OCI-LY3 (cell line): ENCODE measurements around the gene CNP.

Experiments
- H2AFZ ChIP-seq: fragments of 200-600, 300-600 bp; shearing (Covaris generic); 2 replicates; pipeline ENCODE4 v1.6.0; 2014; ENCODE audit warnings: antibody characterized with exemption, low read depth, low read length
- H3K27ac ChIP-seq: fragments of 200-600, 300-600 bp; sonication (generic); 2 replicates; pipeline ENCODE4 v1.5.1; 2014; ENCODE audit warnings: mild to moderate bottlenecking, low read length, moderate library complexity, mixed read lengths
- H3K27me3 ChIP-seq: fragments of 200-600, 300-600 bp; sonication (generic); 2 replicates; pipeline ENCODE4 v1.6.1; 2014; ENCODE audit warnings: low read depth, low read length, mixed read lengths
- H3K36me3 ChIP-seq: fragments of 200-600, 300-600 bp; sonication (generic); replicated peaks from 2 replicates; pipeline ENCODE3; 2014; ENCODE audit warnings: low read depth, low read length, mixed read lengths
- H3K4me1 ChIP-seq: fragments of 300-600, 200-600 bp; sonication (generic); 2 replicates; pipeline ENCODE4 v1.6.1; 2014; ENCODE audit warnings: low read length, mixed read lengths
- H3K4me2 ChIP-seq: fragments of 200-600, 300-600 bp; sonication (generic); 2 replicates; pipeline ENCODE4 v1.6.1; 2014; ENCODE audit warnings: low read length, mixed read lengths
- H3K4me3 ChIP-seq: fragments of 300-600, 200-600 bp; sonication (generic); 2 replicates; pipeline ENCODE4 v1.5.1; 2014; ENCODE audit warnings: antibody characterized with exemption, mild to moderate bottlenecking, low read length, moderate library complexity
- H3K79me2 ChIP-seq: fragments of 300-600, 200-600 bp; shearing (Covaris generic); 2 replicates; pipeline ENCODE4 v1.6.1; 2014; ENCODE audit warnings: mild to moderate bottlenecking, low read length, mixed read lengths
- H3K9ac ChIP-seq: fragments of 300-600, 200-600 bp; shearing (Covaris generic); 2 replicates; pipeline ENCODE4 v1.6.0; 2014; ENCODE audit warnings: mild to moderate bottlenecking, low read length, moderate library complexity
- H3K9me3 ChIP-seq: fragments of 200-600, 300-600 bp; shearing (Covaris generic); 2 replicates; pipeline ENCODE4 v1.6.1; 2014; ENCODE audit warnings: low read length, mixed read lengths; ENCODE audit not compliant: insufficient read depth
- H4K20me1 ChIP-seq: fragments of 200-600, 300-600 bp; sonication (generic); 2 replicates; pipeline ENCODE4 v1.6.1; 2016; ENCODE audit warnings: low read length, mixed read lengths; ENCODE audit not compliant: insufficient read depth
- EZH2phosphoT487 ChIP-seq: fragments of 200-600 bp; shearing (Covaris generic); IDR thresholded peaks from 2 replicates; pipeline ENCODE4 v1.6.1; 2018; ENCODE audit warnings: antibody characterized with exemption, mixed run types, low read depth
- TF ChIP-seq, protein P1 (sequence below): fragments of 200-600, 300-600 bp; sonication (generic); IDR thresholded peaks from 2 replicates; pipeline ENCODE4 v1.5.1; 2014; ENCODE audit warnings: antibody characterized with exemption, low read length, low read depth

The CNP gene

DNA sequence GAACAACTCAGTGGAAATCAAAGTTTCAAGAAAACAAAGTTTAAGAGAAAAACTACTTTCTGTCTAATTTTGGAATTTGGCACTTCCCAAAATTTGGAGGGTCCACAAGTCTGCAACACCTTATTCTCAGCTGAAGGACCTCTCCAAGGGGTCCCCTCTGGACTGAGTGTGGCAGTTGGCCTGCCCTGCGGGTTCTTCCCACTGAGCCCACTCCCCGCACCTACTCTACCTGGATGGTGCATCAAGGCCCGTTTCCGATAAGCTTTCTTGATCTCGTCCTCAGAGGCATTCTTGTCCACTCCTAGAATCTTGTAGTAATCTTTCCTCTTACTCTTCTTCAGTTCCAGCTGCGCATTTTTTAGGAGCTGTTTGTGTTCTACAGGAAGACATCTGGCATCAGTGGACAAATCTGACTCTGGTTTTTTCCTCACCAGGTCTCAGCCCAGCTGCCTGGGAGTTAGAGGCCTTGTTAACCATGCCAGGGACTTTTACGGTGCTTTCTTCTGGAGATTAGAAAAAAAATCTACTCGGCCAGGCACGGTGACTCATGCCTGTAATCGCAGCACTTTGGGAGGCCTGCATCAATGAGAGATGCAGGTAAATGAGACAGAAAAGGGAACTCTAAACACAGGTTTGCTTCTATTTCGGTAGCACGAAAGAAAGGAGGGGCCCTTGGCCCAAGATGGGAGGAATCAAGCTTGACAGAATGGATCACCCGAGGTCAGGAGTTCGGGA, 15.6 kb downstream of the CNP start:
- no peaks in the 10 kb centered on the region for H4K20me1 ChIP-seq
- H3K4me2 ChIP-seq, result peak overlapping the region; percentile 74
- H3K9me3 ChIP-seq, result no peaks in the 10 kb centered on the region
- H3K27me3 ChIP-seq, result no peaks in the 10 kb centered on the region
- H2AFZ ChIP-seq, result no peak overlapping the region
- H3K79me2 ChIP-seq, result peaks cover 6% of the 10 kb centered on the region; the same call in 1 of the 2 replicates
- peak overlapping the region; percentile 59 for H3K4me3 ChIP-seq
- peak overlapping the region; percentile 99 for H3K27ac ChIP-seq
- TF ChIP-seq EZH2phosphoT487, result no peak
- TF ChIP-seq, protein P1, sequence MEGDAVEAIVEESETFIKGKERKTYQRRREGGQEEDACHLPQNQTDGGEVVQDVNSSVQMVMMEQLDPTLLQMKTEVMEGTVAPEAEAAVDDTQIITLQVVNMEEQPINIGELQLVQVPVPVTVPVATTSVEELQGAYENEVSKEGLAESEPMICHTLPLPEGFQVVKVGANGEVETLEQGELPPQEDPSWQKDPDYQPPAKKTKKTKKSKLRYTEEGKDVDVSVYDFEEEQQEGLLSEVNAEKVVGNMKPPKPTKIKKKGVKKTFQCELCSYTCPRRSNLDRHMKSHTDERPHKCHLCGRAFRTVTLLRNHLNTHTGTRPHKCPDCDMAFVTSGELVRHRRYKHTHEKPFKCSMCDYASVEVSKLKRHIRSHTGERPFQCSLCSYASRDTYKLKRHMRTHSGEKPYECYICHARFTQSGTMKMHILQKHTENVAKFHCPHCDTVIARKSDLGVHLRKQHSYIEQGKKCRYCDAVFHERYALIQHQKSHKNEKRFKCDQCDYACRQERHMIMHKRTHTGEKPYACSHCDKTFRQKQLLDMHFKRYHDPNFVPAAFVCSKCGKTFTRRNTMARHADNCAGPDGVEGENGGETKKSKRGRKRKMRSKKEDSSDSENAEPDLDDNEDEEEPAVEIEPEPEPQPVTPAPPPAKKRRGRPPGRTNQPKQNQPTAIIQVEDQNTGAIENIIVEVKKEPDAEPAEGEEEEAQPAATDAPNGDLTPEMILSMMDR, result no peak
- H3K36me3 ChIP-seq, result peaks cover 55% of the 10 kb centered on the region
- H3K4me1 ChIP-seq, result peaks cover 66% of the 10 kb centered on the region
- peak overlapping the region; percentile 76 for H3K9ac ChIP-seq

DNA sequence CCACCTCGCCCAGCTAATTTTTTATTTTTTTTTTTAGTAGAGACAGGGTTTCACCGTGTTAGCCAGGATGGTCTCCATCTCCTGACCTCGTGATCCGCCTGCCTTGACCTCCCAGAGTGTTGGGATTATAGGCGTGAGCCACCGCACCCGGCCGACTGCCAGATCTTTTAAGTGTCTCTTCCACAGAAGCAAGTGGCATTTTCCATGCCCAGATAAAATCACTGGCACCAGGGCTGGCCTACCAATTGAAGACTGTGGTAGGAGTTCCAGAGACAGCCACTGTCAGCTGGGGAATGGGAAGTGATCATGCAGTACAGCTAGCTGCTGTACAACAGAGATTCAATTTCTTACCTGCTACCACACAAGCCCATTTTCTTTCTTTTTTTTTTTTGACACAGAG, 17.9 kb downstream of the CNP start:
- no peak overlapping the region for H3K4me3 ChIP-seq
- TF ChIP-seq EZH2phosphoT487, result no peak
- H3K36me3 ChIP-seq, result peaks cover 66% of the 10 kb centered on the region
- no peak overlapping the region for H3K4me2 ChIP-seq
- peak overlapping the region; percentile 0; the same call in 1 of the 2 replicates for H3K9ac ChIP-seq
- H3K9me3 ChIP-seq, result no peaks in the 10 kb centered on the region
- H2AFZ ChIP-seq, result no peak overlapping the region
- no peaks in the 10 kb centered on the region for H4K20me1 ChIP-seq
- H3K4me1 ChIP-seq, result peaks cover 70% of the 10 kb centered on the region
- H3K27me3 ChIP-seq, result no peaks in the 10 kb centered on the region
- H3K79me2 ChIP-seq, result peaks cover 6% of the 10 kb centered on the region; the same call in 1 of the 2 replicates
- H3K27ac ChIP-seq, result peak overlapping the region; percentile 99

DNA sequence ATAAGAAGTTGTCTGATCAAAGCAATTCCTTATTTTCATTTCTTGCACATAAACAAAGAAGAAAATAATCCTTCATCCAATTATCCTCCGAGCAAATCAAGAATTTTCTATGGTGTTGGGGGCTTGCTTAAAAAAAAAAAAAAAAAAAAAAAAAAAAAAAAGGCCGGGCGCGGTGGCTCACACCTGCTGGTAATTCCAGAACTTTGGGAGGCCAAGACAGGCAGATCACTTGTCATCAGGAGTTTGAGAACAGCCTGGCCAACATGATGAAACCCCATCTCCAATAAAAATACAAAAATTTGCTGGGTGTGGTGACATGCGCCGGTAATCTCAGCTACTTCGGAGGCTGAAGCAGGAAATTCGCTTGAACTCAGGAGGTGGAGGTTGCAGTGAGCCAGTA, 19.3 kb downstream of the CNP start:
- Histone ChIP-seq H3K79me2 (peaks cover 6% of the 10 kb centered on the region; the same call in 1 of the 2 replicates), H3K27me3 (no peaks in the 10 kb centered on the region), H3K4me2 (no peak overlapping the region), H4K20me1 (no peaks in the 10 kb centered on the region), H2AFZ (no peak overlapping the region), H3K9ac (no peak overlapping the region), H3K4me3 (no peak overlapping the region), H3K27ac (peak overlapping the region; percentile 99), H3K4me1 (peaks cover 66% of the 10 kb centered on the region), H3K36me3 (peaks cover 64% of the 10 kb centered on the region), H3K9me3 (no peaks in the 10 kb centered on the region)
- no peak for TF ChIP-seq EZH2phosphoT487
- TF ChIP-seq, protein P1, result no peak

DNA sequence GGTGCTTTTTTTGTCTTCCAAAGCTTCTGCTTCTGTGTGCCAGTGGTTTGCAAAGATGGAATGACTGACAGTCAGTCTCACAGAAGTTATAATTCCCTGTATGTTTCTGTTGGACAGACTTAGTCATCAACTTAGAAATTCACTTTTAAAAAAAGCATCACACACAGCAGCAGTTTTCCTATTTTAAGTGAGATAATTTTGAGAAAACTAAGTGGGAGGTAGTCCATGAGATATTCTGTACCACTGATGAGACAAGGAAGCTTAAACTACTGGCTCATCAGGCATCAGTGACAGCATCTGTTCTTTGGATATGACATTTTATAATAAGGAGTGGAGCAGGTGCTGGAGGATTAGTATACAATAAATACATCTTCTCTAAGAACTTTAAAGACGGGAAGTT, 20.0 kb downstream of the CNP start:
- Histone ChIP-seq H3K4me3 (no peak overlapping the region), H2AFZ (no peak overlapping the region), H3K9me3 (no peaks in the 10 kb centered on the region), H3K79me2 (peaks cover 2% of the 10 kb centered on the region; the same call in 1 of the 2 replicates), H3K27me3 (no peaks in the 10 kb centered on the region), H4K20me1 (no peaks in the 10 kb centered on the region), H3K27ac (peak overlapping the region; percentile 51), H3K4me1 (peaks cover 59% of the 10 kb centered on the region), H3K36me3 (peaks cover 66% of the 10 kb centered on the region), H3K9ac (no peak overlapping the region), H3K4me2 (no peak overlapping the region)
- TF ChIP-seq, protein P1, result no peak
- TF ChIP-seq EZH2phosphoT487, result no peak
